Right lobe of liver (tissue), 4 donors: Measurements from ENCODE around the gene OVCH1.

Experiments
- CTCF ChIP-seq, 4 donors: fragments of 200-600 bp in 3 of 4; fragments of 450-650 bp in 1 of 4; IDR thresholded peaks; one replicate each; pipeline versions ENCODE4 v1.5.1 to v1.8.0; 2016 to 2022; ENCODE audit warnings: antibody characterized with exemption in 4 of 4, mild to moderate bottlenecking in 2 of 4
- POLR2A ChIP-seq: fragments of 450-650 bp; IDR thresholded peaks from one replicate; pipeline ENCODE4 v1.6.1; 2017; ENCODE audit warnings: antibody characterized with exemption, mild to moderate bottlenecking
- donor health status: DM: no; HTN: no; CAD: no.
- donor health status: DM: no; HTN: no; CAD: no.
- donor health status: DM: no; HTN: yes; CAD: no.

- TF ChIP-seq CTCF (IDR thresholded peaks at IDR 0.05): no peak
- no peak for TF ChIP-seq POLR2A
These were observed 49.7 kb upstream of the OVCH1 start for GRCh38 chr12:29547151-29547632.
